OCI-LY7 (cell line): ENCODE results near the gene TYROBP. TPM values are rescaled to one million over a fixed set of nuclear protein-coding genes. Genes with fewer than 3 reads are reported as not detected.

ENCODE experiments used
- BruUV-seq: library from RNA; stranded (reverse); fragments of 400-500 nt; replicated peaks from 2 replicates; lab custom pipeline; 2021; lab: Mats Ljungman, UMichigan
- CTCF ChIA-PET: fragments of 300-600 bp; sonication (Branson Sonifier 250); formaldehyde crosslinking; loops from one replicate; lab custom pipeline; 2022; ENCODE audit warnings: antibody characterized with exemption; ENCODE audit not compliant: unreplicated experiment; lab: Charles Lee
- POLR2A ChIA-PET: fragments of 300-600 bp; sonication (Branson Sonifier 250); formaldehyde crosslinking; loops from one replicate; lab custom pipeline; 2022; ENCODE audit warnings: antibody characterized with exemption; lab: Charles Lee
- DNase-seq: peaks from one replicate; pipeline ENCODE4 v3.0.0-alpha.2; 2015; ENCODE audit warnings: low spot score
- H2AFZ ChIP-seq: fragments of 200-600 bp; sonication (generic), shearing (Covaris generic); 2 replicates; pipeline ENCODE4 v1.6.1; 2014; ENCODE audit warnings: mild to moderate bottlenecking, antibody characterized with exemption, low read length, moderate library complexity
- H3K27ac ChIP-seq: fragments of 200-600 bp; sonication (generic); 2 replicates; pipeline ENCODE4 v1.5.1; 2014; ENCODE audit warnings: mixed run types, low read depth, mild to moderate bottlenecking, moderate library complexity, low read length, inconsistent platforms; ENCODE audit not compliant: poor library complexity, severe bottlenecking
- H3K36me3 ChIP-seq: fragments of 200-600 bp; sonication (generic); 2 replicates; pipeline ENCODE4 v1.6.1; 2014; ENCODE audit warnings: mild to moderate bottlenecking, antibody characterized with exemption, low read length, moderate library complexity, mixed read lengths; ENCODE audit not compliant: insufficient read depth
- H3K4me1 ChIP-seq: fragments of 200-600 bp; sonication (generic); 2 replicates; pipeline ENCODE4 v1.5.1; 2014; ENCODE audit warnings: mild to moderate bottlenecking, low read length; ENCODE audit not compliant: insufficient read depth, poor library complexity, severe bottlenecking
- H3K4me2 ChIP-seq: fragments of 200-600 bp; sonication (generic); 2 replicates; pipeline ENCODE4 v1.6.1; 2014; ENCODE audit warnings: mild to moderate bottlenecking, low read length
- H3K4me3 ChIP-seq: fragments of 200-600 bp; sonication (generic); 2 replicates; pipeline ENCODE4 v1.5.1; 2014; ENCODE audit warnings: mild to moderate bottlenecking, low read depth, low read length; ENCODE audit not compliant: poor library complexity, severe bottlenecking
- H3K79me2 ChIP-seq: fragments of 200-600 bp; sonication (generic); 2 replicates; pipeline ENCODE4 v1.6.1; 2016; ENCODE audit warnings: low read depth, mild to moderate bottlenecking, low read length, moderate library complexity, mixed read lengths; ENCODE audit not compliant: insufficient read depth
- H3K9me2 ChIP-seq: fragments of 200-600 bp; sonication (generic); 2 replicates; pipeline ENCODE4 v1.6.1; 2016; ENCODE audit warnings: mild to moderate bottlenecking, low read length, mixed read lengths; ENCODE audit not compliant: insufficient read depth
- H3K9me3 ChIP-seq: fragments of 200-600 bp; sonication (generic); 2 replicates; pipeline ENCODE4 v1.6.1; 2014; ENCODE audit warnings: mild to moderate bottlenecking, mixed run types, low read length, mixed read lengths
- H4K20me1 ChIP-seq: fragments of 200-600 bp; sonication (generic); 2 replicates; pipeline ENCODE4 v1.6.1; 2014; ENCODE audit warnings: mild to moderate bottlenecking, antibody characterized with exemption, low read length, moderate library complexity, mixed read lengths; ENCODE audit not compliant: insufficient read depth
- EZH2phosphoT487 ChIP-seq: fragments of 200-600 bp; sonication (generic); IDR thresholded peaks from 2 replicates; pipeline ENCODE4 v1.6.1; 2018; ENCODE audit warnings: low read depth, borderline replicate concordance, mild to moderate bottlenecking, mixed run types, antibody characterized with exemption, low read length, moderate library complexity, mixed read lengths
- intact Hi-C: fragments of 100-400 bp; cut with micrococcal nuclease; formaldehyde crosslinking; loops from one replicate; pipeline ENCODE4 v1.10.0; 2022; ENCODE audit not compliant: unreplicated experiment
- total RNA-seq, 2 experiments: library from RNA; depleted of rRNA in 1 of 2; stranded (reverse); fragments of >200 nt in 1 of 2; shearing (Covaris generic) in 1 of 2; gene quantifications; 2 replicates each; pipeline ENCODE4 v1.2.3, GENCODE V29; 2014 to 2022
- TF ChIP-seq, protein P1 (sequence below): fragments of 200-600 bp; sonication (generic); conservative IDR thresholded peaks from 2 replicates; pipeline ENCODE4 v1.5.1; 2014; ENCODE audit warnings: mild to moderate bottlenecking, antibody characterized with exemption, low read length, moderate library complexity, mixed read lengths

TYROBP gene
- total RNA-seq, 2 experiments from 2014 or later = not detected

DNA sequence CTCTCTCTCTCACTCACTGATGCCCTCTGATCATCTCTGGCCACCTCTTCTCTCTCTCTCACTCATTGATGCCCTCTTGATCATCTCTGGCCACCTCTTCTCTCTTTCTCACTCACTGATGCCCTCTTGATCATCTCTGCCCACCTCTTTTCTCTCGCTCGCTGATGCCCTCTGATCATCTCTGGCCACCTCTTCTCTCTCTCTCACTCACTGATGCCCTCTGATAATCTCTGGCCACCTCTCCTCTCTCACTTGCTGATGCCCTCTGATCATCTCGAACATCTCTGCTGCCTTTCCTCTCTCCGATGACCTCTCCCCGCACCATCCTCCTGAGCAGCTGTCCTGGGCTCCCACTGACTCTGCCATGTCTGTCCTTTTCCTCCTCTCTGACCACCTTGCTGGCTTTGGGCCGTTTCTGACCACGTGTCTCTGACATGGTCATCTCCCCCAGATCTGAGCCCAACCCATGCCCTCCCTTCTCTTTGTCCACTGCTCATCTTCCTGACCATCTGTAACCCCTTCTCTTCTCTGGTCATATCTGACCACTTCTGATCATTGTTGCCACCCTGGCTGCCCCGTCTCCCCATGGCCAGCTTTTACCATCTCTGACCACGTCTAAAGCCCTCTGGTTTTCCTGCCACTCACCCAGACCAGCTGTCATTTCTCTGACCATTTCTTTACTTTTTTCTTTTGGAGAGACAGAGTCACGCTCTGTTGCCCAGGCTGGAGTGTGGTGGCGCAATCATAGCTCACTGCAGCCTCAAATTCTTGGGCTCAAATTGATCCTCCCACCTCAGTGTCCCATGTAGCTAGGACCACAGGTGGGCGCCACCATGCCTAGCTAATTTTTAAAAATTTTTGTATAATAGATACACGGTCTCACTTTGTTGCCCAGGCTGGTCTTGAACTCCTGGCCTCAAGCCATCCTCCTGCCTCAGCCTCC is 30.5 kb upstream of the TYROBP start:
- Histone ChIP-seq H3K4me2 (peak overlapping the region; percentile 82; the same call in 1 of the 2 replicates), H3K79me2 (no peaks in the 10 kb centered on the region), H3K4me3 (no peak overlapping the region), H2AFZ (no peak overlapping the region), H4K20me1 (no peaks in the 10 kb centered on the region), H3K9me2 (no peaks in the 10 kb centered on the region), H3K36me3 (no peaks in the 10 kb centered on the region), H3K9me3 (no peaks in the 10 kb centered on the region), H3K4me1 (no peaks in the 10 kb centered on the region), H3K27ac (no peak overlapping the region)
- no peak for DNase-seq
- ChIA-PET POLR2A (no interaction called here), CTCF (no interaction called here)
- intact Hi-C loops = no loop called here
- TF ChIP-seq EZH2phosphoT487 = no peak
- TF ChIP-seq, protein P1, sequence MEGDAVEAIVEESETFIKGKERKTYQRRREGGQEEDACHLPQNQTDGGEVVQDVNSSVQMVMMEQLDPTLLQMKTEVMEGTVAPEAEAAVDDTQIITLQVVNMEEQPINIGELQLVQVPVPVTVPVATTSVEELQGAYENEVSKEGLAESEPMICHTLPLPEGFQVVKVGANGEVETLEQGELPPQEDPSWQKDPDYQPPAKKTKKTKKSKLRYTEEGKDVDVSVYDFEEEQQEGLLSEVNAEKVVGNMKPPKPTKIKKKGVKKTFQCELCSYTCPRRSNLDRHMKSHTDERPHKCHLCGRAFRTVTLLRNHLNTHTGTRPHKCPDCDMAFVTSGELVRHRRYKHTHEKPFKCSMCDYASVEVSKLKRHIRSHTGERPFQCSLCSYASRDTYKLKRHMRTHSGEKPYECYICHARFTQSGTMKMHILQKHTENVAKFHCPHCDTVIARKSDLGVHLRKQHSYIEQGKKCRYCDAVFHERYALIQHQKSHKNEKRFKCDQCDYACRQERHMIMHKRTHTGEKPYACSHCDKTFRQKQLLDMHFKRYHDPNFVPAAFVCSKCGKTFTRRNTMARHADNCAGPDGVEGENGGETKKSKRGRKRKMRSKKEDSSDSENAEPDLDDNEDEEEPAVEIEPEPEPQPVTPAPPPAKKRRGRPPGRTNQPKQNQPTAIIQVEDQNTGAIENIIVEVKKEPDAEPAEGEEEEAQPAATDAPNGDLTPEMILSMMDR = no peak; the same call in 1 of the 2 replicates
- BruUV-seq = no TSS peak

DNA sequence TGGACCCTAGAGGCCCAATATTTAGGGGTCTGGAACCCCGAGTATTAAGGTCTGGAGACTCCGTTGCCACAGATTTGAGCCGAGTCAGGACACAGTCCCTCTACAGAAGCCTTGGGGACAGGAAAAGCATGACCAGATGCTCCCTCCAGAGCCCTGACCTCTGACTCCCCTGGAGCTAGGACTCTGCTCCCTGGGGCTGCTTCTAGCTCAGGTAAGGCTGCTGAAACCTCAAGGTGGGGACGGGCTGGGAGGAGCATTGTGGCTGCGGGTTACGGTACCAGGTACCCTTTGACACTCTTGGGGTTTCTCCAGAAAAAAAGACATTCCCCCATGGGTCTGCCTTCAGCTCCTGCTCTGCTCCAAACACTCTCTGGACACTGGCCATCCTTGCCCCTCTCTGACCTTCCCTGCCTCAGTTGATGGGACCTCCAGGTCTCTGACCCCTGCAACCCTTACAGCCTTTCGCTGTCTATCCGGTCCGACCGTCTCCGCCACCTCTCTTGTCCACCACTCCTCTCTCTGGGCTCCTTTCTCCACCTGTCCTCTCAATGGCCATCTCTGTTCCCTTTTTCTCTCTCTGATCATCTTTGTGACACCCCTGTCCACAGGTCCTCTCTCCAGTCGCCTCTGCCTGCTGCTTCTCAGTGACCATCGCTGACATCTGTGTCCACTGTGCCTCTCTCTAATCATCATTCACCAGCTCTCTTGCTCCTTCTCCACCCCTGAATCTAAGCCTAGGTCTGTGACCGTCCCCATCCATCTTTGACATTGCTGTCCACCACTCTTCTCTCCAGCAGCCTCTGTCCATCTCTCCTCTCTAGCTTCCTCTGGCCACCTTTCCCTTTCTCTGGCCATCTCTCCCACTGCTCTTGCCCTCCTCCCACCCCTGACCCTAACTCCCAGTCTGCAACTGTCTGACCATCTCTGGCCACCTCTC is 29.5 kb upstream of the TYROBP start:
- TF ChIP-seq, protein P1 = no peak
- Histone ChIP-seq H3K36me3 (no peaks in the 10 kb centered on the region), H2AFZ (no peak overlapping the region), H3K9me3 (no peaks in the 10 kb centered on the region), H3K4me3 (peak overlapping the region; percentile 80), H3K4me1 (no peaks in the 10 kb centered on the region), H3K79me2 (no peaks in the 10 kb centered on the region), H3K9me2 (no peaks in the 10 kb centered on the region), H3K27ac (no peak overlapping the region), H4K20me1 (no peaks in the 10 kb centered on the region), H3K4me2 (peak overlapping the region; percentile 82)
- ChIA-PET CTCF (no interaction called here), POLR2A (no interaction called here)
- DNase-seq = no peak
- no TSS peak for BruUV-seq
- intact Hi-C loops = no loop called here
